B cell (primary cell): ENCODE data around the gene TUBA1A. TPM values are rescaled to one million over a fixed set of nuclear protein-coding genes. Genes with fewer than 3 reads are reported as not detected.
"Not testable (repeated sequence)": the region's sequence is repeated elsewhere in the genome, so short reads cannot be mapped to it uniquely, and the experiment has no call there.

Source experiments
- ATAC-seq: fragments of 200-7000 bp; cut with Tn5 transposase; one replicate; pipeline ENCODE4 v1.10.0; 2021; ENCODE audit warnings: low read depth, mild to moderate bottlenecking, moderate number of reproducible peaks, moderate library complexity
- CTCF ChIA-PET: fragments of 350-600 bp; sonication (Branson Sonifier 250); formaldehyde crosslinking; loops from one replicate; lab custom pipeline; 2021; ENCODE audit warnings: antibody characterized with exemption, inconsistent platforms; lab: Charles Lee
- POLR2A ChIA-PET: fragments of 350-600 bp; sonication (Branson Sonifier 250); formaldehyde crosslinking; loops from one replicate; lab custom pipeline; 2021; ENCODE audit warnings: antibody characterized with exemption; lab: Charles Lee
- DNase-seq: peaks from one replicate; pipeline ENCODE4 v3.0.0; 2013
- H2AFZ ChIP-seq: 2 replicates; pipeline ENCODE4 v1.6.1; 2012; ENCODE audit warnings: mild to moderate bottlenecking, low read depth, low read length; ENCODE audit not compliant: insufficient read depth, poor library complexity, severe bottlenecking
- H3K27ac ChIP-seq, 2 donors: 1 replicate in 1 of 2; 2 replicates in 1 of 2; pipeline ENCODE4 v1.5.1; 2012 to 2013; ENCODE audit warnings: low read length in 2 of 2, mild to moderate bottlenecking in 2 of 2, moderate library complexity in 1 of 2
- H3K27me3 ChIP-seq, 4 experiments: fragments of 200-600 bp in 1 of 4; sonication (generic) in 1 of 4; replicated peaks in 1 of 4; 1 replicate in 2 of 4; 2 replicates in 2 of 4; pipeline versions ENCODE4 v1.6.1 to v1.7.0; 2013 to 2016; ENCODE audit warnings: low read length in 3 of 4, mild to moderate bottlenecking in 2 of 4, mixed read lengths in 1 of 4, moderate library complexity in 1 of 4; ENCODE audit not compliant: insufficient read depth in 4 of 4, control insufficient read depth in 3 of 4; ENCODE audit errors: control extremely low read depth in 1 of 4
- H3K36me3 ChIP-seq, 2 experiments: replicated peaks in 1 of 2; 1 replicate in 1 of 2; 2 replicates in 1 of 2; pipeline versions ENCODE4 v1.6.1 to v1.7.1; 2013; ENCODE audit warnings: low read length in 1 of 2; ENCODE audit not compliant: insufficient read depth in 2 of 2, control insufficient read depth in 1 of 2; ENCODE audit errors: control extremely low read depth in 1 of 2, extremely low read depth in 1 of 2
- H3K4me1 ChIP-seq, 2 donors: fragments of 200-600 bp in 1 of 2; sonication (generic) in 1 of 2; 1 replicate in 1 of 2; 2 replicates in 1 of 2; pipeline versions ENCODE4 v1.5.1 to v1.6.1; 2013 to 2017; ENCODE audit warnings: low read length in 2 of 2; ENCODE audit not compliant: control insufficient read depth in 2 of 2, insufficient read depth in 2 of 2
- H3K4me2 ChIP-seq: replicated peaks from 2 replicates; pipeline ENCODE3; 2012; ENCODE audit warnings: mild to moderate bottlenecking, low read depth, low read length; ENCODE audit not compliant: poor library complexity, severe bottlenecking
- H3K4me3 ChIP-seq, 5 experiments: fragments of 200-600 bp in 1 of 5; sonication (generic) in 1 of 5; 1 replicate in 3 of 5; 2 replicates in 2 of 5; pipeline versions ENCODE4 v1.5.1 to v1.7.0; 2011 to 2016; ENCODE audit warnings: low read length in 4 of 5, mild to moderate bottlenecking in 4 of 5, low read depth in 2 of 5, control low read depth in 1 of 5, moderate library complexity in 1 of 5; ENCODE audit not compliant: insufficient read depth in 1 of 5; ENCODE audit errors: control extremely low read depth in 1 of 5, extremely low read depth in 1 of 5
- H3K79me2 ChIP-seq: fragments of 200-600 bp; sonication (generic); one replicate; pipeline ENCODE4 v1.6.0; 2016; ENCODE audit warnings: low read length; ENCODE audit not compliant: control insufficient read depth, insufficient read depth
- H3K9ac ChIP-seq: fragments of 200-600 bp; sonication (generic); 2 replicates; pipeline ENCODE4 v1.6.1; 2017; ENCODE audit warnings: mild to moderate bottlenecking, low read length, moderate library complexity
- H3K9me3 ChIP-seq, 3 donors: one replicate each; pipeline versions ENCODE4 v1.6.1 to v1.7.1; 2013; ENCODE audit warnings: low read length in 2 of 3; ENCODE audit not compliant: control insufficient read depth in 2 of 3, insufficient read depth in 1 of 3; ENCODE audit errors: control extremely low read depth in 1 of 3
- H4K20me1 ChIP-seq: 2 replicates; pipeline ENCODE4 v1.6.0; 2012; ENCODE audit warnings: mild to moderate bottlenecking, low read length; ENCODE audit not compliant: insufficient read depth, control insufficient read depth, poor library complexity, severe bottlenecking
- H3K27ac Mint-ChIP-seq: one replicate; pipeline ENCODE4 v1.8.0; 2021; ENCODE audit warnings: mixed read lengths
- H3K27me3 Mint-ChIP-seq: one replicate; pipeline ENCODE4 v1.8.0; 2021; ENCODE audit warnings: mixed read lengths
- H3K4me1 Mint-ChIP-seq: one replicate; pipeline ENCODE4 v1.8.0; 2021; ENCODE audit warnings: mixed read lengths
- H3K4me3 Mint-ChIP-seq: one replicate; pipeline ENCODE4 v1.8.0; 2021; ENCODE audit warnings: mixed read lengths
- H3K9me3 Mint-ChIP-seq: one replicate; pipeline ENCODE4 v1.8.0; 2022; ENCODE audit warnings: mixed read lengths; ENCODE audit not compliant: insufficient read depth
- EZH2 ChIP-seq: IDR thresholded peaks from 2 replicates; pipeline ENCODE4 v1.6.1; 2012; ENCODE audit warnings: borderline replicate concordance, low read depth, mild to moderate bottlenecking, moderate library complexity, low read length; ENCODE audit not compliant: insufficient read depth, poor library complexity, severe bottlenecking
- WGBS: methylation state at CpG from one replicate; pipeline ENCODE4 v1.1.5; 2013; ENCODE audit warnings: missing lambda C conversion rate; ENCODE audit not compliant: insufficient coverage; 5-methylcytosine and 5-hydroxymethylcytosine counted together
- intact Hi-C: fragments of 100-400 bp; cut with micrococcal nuclease; formaldehyde crosslinking; loops from one replicate; pipeline ENCODE4 v1.10.0; 2022
- polyA plus RNA-seq: library from polyadenylated mRNA; depleted of rRNA; stranded (reverse); fragments of >200 nt; gene quantifications from 2 replicates; pipeline ENCODE4 v1.2.3, GENCODE V29; 2012
- total RNA-seq, 2 donors: library from RNA; stranded (reverse); fragments of 120-200 nt in 1 of 2; gene quantifications; 1 replicate in 1 of 2; 2 replicates in 1 of 2; pipeline versions ENCODE4 v1.2.3 to v1.2.4, GENCODE V29; 2013 to 2022
- TF ChIP-seq, protein P1 (sequence below): fragments of 200-600 bp; IDR thresholded peaks from one replicate; pipeline ENCODE4 v1.8.0; 2022; ENCODE audit warnings: antibody characterized with exemption, mild to moderate bottlenecking

TUBA1A gene
- total and polyA plus RNA-seq, 2 donors (not counting 1 experiment from before 2014, with no cell fraction given): 137 to 880 TPM

DNA sequence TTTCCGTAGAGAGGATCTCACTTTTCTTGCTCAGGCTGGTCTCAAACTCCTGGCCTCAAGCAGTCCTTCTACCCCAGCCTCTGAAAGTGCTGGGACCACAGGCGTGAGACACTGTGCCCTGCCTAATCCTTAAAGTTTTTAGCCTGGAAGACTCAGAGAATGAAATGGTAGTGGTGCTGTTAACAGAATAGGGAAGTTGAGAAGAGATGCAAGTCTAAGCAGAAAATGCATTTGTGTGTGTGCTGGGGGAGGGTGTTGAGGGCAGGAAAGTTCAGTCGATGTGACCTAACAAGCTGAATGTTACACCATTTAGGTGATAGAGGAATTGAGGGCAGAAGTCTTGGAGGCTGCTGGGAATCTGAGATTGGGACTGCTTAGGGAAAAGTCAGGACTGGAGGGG is 6.9 kb upstream of the TUBA1A start:
- H3K9ac ChIP-seq: no peak overlapping the region
- intact Hi-C loops: no loop called here
- peaks cover under 1% of the 10 kb centered on the region in 2 donors for H3K4me1 ChIP-seq
- no peak overlapping the region for H3K27ac ChIP-seq
- H3K4me2 ChIP-seq: no peak overlapping the region
- Mint-ChIP-seq H3K27me3 (peaks cover 7% of the 10 kb centered on the region), H3K4me1 (peaks cover 4% of the 10 kb centered on the region), H3K4me3 (no peak overlapping the region), H3K9me3 (no peaks in the 10 kb centered on the region), H3K27ac (no peak overlapping the region)
- no peaks in the 10 kb centered on the region for H4K20me1 ChIP-seq
- no peak for ATAC-seq
- H2AFZ ChIP-seq: no peak overlapping the region
- 56% methylated on average over 2 of the region's 3 CpGs for WGBS
- ChIA-PET CTCF (no interaction called here), POLR2A (interaction anchor here (0.8 kb wide), 1 partner anchor 155 kb away, joined by 3 read pairs; no protein-coding TSS in a partner anchor)
- no peak for DNase-seq
- no peak overlapping the region for H3K4me3 ChIP-seq
- TF ChIP-seq, protein P1, sequence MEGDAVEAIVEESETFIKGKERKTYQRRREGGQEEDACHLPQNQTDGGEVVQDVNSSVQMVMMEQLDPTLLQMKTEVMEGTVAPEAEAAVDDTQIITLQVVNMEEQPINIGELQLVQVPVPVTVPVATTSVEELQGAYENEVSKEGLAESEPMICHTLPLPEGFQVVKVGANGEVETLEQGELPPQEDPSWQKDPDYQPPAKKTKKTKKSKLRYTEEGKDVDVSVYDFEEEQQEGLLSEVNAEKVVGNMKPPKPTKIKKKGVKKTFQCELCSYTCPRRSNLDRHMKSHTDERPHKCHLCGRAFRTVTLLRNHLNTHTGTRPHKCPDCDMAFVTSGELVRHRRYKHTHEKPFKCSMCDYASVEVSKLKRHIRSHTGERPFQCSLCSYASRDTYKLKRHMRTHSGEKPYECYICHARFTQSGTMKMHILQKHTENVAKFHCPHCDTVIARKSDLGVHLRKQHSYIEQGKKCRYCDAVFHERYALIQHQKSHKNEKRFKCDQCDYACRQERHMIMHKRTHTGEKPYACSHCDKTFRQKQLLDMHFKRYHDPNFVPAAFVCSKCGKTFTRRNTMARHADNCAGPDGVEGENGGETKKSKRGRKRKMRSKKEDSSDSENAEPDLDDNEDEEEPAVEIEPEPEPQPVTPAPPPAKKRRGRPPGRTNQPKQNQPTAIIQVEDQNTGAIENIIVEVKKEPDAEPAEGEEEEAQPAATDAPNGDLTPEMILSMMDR: no peak
- no peak for TF ChIP-seq EZH2
- H3K27me3 ChIP-seq: no peaks in the 10 kb centered on the region
- H3K9me3 ChIP-seq: no peaks in the 10 kb centered on the region
- H3K79me2 ChIP-seq: no peaks in the 10 kb centered on the region
- no peaks in the 10 kb centered on the region for H3K36me3 ChIP-seq

DNA sequence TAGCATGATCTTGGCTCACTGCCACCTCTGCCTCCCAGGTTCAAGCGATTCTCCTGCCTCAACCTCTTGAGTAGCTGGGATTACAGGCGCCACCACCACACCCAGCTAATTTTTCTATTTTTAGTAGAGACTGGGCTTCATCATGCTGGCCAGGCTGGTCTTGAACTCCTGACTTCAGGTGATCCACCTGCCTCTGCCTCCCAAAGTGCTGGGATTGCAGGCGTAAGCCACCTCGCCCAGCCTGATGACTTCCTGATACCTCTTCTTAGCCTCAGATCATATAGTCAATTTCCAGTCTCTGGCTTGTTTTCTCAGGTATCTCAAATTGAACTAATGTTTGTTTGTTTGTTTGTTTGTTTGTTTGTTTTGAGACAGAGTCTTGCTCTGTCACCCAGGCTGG is 4.9 kb upstream of the TUBA1A start:
- CTCF ChIA-PET, H3K9me3 Mint-ChIP-seq, H3K27ac ChIP-seq, H3K36me3 ChIP-seq, H3K4me1 ChIP-seq, H3K27me3 ChIP-seq, DNase-seq, H3K79me2 ChIP-seq, H4K20me1 ChIP-seq, H3K27me3 Mint-ChIP-seq, H3K4me1 Mint-ChIP-seq, intact Hi-C loops, H3K9ac ChIP-seq, H3K4me2 ChIP-seq, POLR2A ChIA-PET, H3K27ac Mint-ChIP-seq, ATAC-seq, H2AFZ ChIP-seq, H3K4me3 Mint-ChIP-seq, H3K4me3 ChIP-seq, H3K9me3 ChIP-seq: not testable (repeated sequence)
- WGBS: 92% methylated on average over 4 of the region's 4 CpGs

DNA sequence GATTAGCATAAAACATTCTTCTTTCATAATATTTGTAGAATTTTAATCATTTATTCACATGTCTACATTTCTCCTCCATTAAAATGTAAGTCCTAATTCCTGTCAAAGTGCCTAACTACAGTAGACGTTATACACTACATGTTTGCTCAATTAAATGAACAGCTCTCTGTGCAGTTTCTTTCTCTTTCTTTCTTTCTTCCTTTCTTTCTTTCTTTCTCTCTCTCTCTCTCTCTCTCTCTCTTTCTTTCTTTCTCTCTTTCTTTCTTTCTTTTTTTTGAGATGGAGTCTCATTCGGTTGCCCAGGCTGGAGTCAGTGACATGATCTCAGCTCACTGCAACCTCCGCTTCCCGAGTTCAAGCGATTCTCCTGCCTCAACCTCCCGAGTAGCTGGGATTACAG is 2.6 kb upstream of the TUBA1A start:
- intact Hi-C loops, H3K4me3 ChIP-seq, H3K36me3 ChIP-seq, H2AFZ ChIP-seq, H3K27ac ChIP-seq, H3K9me3 ChIP-seq, DNase-seq, H3K9ac ChIP-seq, H3K9me3 Mint-ChIP-seq, H3K4me2 ChIP-seq, H3K4me3 Mint-ChIP-seq, H3K27me3 ChIP-seq, H3K27ac Mint-ChIP-seq, ATAC-seq, H3K27me3 Mint-ChIP-seq, POLR2A ChIA-PET: not testable (repeated sequence)
- 91% methylated on average over 5 of the region's 6 CpGs for WGBS
- peaks cover 13% of the 10 kb centered on the region for H4K20me1 ChIP-seq
- H3K4me1 ChIP-seq: peaks cover 12 to 14% of the 10 kb centered on the region in 2 donors
- CTCF ChIA-PET: interaction anchor here (0.9 to 1.1 kb wide), 2 partner anchors 9 to 128 kb away, joined by 3 read pairs; no protein-coding TSS in a partner anchor
- peaks cover 17% of the 10 kb centered on the region for H3K4me1 Mint-ChIP-seq
- peaks cover 12% of the 10 kb centered on the region for H3K79me2 ChIP-seq
